ENCODE measurements around the gene USP14.
"Not testable (repeated sequence)": the region's sequence is repeated elsewhere in the genome, so short reads cannot be mapped to it uniquely, and the experiment has no call there.

Gene USP14

DNA sequence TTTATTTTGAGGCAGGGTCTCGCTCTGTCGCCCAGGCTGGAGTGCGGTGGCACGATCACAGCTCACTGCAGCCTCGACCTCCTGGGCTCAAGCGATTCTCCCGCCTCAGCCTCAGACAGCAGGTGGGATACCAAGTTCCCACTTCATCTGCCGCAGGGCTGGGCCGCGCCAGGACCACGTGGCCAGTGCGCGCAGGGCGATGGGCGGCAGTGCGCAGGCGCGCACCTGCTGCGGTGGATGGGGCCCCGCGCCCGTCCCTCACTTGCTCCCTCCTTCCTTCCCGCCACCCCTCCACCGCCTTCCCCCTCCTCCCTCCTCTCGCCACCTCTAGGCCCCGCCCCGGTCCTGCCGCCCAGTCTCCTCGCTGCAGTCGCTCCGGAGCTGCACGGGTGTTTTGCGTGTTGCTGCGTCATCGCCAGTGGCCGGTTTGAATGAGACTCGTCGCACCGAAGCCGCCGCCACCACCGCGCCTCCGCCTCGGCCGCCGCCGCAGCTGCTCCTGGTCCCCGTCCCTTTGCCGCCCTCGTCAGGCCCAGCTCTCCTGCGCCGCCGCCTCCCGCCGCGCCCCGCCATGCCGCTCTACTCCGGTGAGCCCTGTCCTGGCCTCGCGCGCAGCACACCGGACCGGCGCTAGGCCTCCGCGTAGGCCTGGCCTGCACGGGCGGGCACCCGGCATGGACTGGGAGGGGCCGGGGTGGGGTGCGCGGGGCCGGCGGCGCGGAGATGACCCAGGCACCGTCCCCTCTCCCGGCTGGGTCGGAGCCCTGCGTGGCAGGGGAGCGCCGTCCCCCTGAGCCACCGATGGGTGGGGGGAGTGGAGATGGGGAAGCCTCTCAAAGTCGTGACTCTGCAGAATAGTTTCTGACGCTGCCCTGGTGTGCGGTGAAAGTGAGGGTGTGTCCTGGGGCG is at the start of gene USP14:
USP14 (plus strand) TSS at position 430 of the 909 bp plus-strand sequence; CDS start at position 572, 142 bp downstream.
- DNase-seq, result peak; percentile 86

DNA sequence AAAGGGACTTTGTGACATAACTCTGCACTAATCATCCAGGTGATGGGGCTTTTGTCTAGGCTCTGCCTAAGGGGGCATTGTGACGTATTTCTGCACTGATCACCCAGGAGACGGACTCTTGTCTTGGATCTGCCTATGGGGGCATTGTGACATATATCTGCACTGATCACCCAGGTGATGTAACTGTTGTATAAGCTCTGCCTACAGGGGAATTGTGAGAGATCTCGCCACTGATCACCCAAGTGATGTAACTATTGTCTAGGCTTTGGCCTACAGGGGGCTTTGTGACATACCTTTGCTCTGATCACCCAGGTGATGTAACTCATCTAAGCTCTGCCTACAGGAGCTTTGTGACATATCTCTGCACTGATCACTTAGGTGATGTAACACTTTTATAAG is 49.7 kb upstream of the USP14 start:
- not testable (repeated sequence) for DNase-seq

DNA sequence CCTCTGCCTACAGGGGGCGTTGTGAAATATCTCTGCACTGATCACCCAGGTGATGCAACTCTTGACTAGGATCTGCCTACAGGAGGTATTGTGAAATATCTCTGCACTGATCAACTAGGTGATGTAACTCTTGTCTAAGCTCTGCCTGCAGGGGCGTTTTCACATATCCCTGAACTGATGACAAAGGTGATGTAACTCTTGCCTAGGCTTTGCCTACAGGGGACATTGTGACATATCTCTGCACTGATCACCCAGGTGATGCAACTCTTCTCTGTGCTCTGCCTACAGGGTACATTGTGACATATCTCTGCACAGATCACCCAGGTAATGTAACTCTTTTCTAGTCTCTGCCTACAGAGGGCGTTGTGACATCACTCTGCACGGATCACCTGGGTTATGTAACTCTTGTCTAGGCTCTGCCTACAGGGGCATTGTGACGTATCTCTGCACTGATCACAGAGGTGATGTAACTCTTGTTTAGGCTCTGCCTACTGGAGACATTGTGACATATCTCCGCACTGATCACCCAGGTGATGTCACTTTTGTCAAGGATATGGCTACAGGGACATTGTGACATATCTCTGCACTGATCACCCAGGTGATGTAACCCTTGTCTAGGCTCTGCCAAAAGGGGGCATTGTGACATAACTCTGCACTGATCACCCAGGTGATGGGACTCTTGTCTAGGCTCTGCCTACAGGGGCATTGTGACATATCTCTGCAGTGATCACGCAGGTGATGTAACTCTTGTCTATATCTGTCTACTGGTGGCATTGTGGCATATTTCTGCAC is 49.0 kb upstream of the USP14 start:
- not testable (repeated sequence) for DNase-seq

DNA sequence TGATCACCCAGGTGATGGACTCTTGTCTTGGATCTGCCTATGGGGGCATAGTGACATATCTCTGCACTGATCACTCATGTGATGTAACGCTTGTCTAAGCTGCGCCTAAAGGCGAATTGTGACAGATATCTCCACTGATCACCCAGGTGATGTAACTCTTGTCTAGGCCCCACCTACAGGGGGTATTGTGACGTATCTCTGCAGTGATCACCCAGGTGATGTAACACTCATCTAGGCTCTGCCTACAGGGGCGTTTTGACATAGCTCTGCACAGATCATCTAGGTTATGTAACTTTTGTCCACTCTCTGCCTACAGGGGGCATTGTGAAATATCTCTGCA is 48.5 kb upstream of the USP14 start:
- DNase-seq, result not testable (repeated sequence)

DNA sequence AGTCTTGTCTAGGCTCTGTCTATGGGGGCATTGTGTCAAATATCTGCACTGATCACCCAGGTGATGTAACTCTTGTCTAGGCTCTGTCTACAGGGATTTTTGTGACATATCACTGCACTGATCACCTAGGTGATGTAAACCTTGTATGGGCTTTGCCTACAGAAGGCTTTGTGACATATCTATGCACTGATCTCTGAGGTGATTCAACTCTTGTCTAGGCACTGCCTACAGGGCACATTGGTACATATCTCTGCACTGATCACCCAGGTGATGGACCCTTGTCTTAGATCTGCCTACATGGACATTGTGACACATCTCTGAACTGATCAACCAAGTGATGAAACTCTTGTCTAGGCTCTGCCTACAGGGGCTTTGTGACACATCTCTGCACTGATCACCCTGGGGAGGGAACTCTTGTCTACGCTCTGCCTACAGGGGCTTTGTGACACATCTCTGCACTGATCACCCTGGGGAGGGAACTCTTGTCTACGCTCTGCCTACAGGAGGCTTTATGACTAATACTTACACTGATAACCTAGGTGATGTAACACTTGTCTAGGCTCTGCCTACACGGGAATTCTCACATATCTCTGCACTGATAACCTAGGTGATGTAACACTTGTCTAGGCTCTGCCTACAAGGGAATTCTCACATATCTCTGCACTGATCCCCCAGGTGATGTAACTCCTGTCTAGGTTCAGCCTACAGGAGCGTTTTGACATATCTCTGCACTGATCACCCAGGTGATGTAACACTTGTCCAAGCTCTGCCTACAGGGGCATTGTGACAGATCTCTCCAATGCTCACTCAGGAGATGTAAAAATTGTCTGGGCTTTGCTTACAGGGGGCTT is 47.8 kb upstream of the USP14 start:
- not testable (repeated sequence) for DNase-seq

DNA sequence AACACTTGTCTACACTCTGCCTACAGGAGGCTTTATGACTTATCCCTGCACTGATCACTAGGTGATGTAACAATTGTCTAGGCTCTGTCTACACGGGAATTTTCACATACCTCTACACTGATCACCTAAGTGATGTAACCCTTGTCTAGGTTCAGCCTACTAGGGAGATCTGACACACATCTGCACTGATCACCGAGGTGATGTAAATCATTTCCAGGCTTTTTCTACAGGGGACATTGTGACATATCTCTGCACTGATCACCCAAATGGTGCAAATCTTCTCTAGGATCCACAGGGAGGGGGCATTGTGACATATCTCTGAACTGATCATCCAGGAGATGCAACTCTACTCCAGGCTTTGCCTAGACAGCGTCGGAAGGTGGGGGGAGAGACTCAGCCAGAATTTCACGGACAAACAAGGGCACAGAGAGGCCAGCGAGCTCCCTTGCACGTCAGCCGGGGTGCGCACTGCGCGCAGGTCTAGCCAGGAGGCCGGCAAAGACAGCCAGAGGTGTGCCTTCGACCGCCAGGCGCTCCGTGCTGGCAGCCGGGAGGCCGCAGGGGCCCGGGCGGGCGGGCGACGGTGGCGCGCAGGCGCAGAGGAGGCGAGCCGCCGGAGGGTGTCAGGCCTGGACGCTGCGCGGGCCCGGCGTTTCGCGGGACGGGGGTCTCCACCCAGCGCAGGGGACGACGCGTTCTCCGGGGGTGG is 46.9 kb upstream of the USP14 start:
- no peak for DNase-seq

DNA sequence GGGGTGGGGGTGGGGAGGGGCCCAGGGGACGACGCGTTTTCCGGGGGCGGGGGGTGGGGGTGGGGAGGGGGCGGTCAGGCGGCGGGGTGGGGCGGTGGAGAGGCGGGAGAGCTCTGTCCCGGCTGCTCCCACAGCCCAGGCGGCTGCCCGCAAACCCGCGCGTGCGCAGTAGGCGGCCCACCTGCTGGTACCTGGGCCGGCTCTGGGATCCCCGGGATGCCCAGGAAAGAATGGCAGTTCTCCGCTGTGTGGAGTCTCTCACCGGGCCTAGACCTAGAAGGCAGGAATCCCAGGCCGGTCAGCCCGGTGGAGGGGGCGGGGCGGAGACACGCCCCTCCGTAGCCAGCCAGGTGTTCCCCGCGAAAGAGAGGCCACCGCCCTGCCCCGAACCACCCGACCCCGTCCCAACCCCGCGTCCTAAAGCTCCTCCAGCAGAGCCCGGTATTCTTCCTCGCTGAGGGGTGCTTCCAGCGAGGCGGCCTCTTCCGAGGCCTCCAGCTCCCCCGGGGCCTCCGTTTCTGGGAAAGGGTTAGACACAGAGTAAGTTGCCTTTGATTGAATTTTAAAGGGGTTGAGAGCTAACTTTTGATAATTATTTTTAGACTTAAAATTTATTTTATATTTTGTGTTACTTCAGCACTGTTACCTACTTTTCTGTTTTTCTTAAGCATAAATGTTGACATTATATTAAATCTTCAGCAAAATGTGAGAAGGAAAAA is 46.2 kb upstream of the USP14 start:
- DNase-seq, result not testable (repeated sequence)

DNA sequence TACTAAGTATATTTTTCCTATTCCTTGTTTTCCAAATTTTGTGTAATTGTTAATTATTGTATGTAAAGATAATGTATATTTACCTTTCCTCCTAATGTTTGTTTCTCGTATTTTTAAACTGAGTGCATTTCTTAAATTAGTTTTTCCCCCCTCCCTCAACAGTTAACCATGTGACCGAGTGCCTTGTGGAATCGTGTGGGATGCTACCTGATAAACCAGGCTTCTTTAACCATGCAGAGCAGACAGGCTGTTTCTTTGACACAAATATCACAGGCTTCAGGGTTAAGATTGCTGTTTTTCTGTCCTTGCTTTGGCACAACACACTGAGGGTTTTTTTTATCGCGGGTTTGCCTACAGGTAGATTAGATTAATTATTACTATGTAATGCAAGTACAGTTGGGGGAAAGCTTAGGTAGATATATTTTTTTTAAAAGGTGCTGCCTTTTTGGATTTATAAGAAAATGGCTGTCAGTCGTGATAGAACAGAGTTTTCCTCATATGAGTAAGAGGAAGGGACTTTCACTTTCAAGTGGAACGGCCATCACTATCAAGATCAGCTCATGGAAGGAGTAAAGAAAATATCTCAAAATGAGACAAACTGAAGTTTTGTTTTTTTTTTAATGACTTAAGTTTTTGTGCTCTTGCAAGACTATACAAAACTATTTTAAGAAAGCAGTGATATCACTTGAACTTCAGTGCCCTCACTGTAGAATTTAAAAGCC is 37.7 kb upstream of the USP14 start:
- DNase-seq, result not testable (repeated sequence)

DNA sequence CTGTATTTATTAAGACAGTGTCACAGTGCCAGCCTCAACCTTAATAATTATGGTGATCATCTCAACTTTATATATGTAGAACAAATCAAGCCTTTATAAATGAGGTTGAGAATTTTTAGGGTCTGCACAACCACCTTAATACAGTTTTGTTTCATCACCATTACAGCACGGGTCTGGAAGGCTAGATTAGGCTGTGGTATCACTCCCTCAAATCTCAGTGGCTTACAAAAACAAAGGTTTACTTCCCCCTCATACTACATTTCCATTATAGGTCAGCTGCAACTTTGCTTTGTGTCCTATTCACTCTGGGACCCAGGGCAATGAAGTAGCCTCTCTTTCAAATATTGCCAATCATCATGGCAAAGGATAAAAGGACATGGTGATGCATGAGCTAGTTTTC is 23.3 kb upstream of the USP14 start:
- DNase-seq, result no peak

DNA sequence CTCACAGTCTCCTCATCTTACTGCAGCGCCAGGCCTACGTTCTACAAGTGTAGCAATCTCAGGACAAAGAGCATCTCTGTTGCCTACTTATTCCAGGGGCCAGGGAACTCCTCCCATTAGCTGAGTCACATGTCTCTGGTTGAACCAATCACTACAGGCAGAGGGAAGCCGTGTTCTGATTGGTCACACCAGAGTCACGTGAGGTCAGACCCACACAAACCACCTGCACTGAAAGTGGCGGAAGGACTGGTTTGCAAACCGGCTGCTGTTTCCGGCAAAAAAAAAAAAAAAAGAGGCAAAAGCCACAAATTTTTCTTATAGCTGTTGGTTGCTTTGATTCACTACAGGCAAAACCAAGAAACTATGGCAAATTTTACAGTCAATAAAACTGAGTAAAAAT is 21.9 kb upstream of the USP14 start:
- DNase-seq, result no peak

DNA sequence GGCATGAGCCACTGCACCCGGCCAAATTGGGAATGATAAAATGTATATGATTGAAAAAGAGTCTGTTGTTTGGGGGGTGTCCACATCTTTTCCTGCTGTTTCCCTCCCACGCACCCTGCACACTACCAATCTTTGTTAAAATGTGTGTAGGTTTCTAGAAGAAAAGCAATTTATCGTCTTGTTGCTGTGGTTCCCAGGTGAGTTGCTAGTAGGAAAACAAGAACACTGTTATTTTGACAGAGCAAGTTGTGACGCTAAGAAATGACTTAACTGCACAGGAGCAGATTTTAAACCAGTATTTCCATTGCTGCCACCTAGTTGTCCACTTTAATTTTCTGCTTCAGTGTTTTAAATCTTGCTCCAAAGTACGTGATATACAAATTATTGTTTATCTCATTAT is 21.0 kb upstream of the USP14 start:
- DNase-seq, result no peak

DNA sequence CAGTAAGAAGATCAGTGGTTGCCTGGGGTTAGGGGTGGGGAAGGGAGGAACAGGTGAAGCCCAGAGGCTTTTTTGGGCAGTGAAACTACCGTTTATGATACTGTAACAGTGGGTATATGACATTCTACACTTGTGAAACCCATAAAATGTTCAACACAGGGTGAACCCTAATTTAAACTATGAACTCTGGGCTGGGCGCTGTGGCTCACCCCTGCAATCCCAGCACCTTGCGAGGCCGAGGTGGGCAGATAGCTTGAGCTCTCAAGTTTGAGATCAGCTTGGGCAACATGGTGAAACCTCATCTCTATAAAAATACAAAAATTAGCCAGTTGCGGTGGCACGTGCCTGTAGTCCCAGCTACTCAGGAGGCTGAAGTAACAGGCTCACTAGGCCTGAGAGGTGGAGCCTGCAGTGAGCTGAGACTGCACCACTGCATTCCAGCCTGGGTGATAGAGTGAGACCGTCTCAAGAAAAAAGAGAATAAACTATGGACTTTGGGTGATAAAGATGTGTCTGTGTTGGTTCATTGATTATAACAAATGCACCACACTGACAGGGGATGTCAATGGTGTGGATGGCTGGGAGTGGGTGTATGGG is 17.6 kb upstream of the USP14 start:
- no peak for DNase-seq

DNA sequence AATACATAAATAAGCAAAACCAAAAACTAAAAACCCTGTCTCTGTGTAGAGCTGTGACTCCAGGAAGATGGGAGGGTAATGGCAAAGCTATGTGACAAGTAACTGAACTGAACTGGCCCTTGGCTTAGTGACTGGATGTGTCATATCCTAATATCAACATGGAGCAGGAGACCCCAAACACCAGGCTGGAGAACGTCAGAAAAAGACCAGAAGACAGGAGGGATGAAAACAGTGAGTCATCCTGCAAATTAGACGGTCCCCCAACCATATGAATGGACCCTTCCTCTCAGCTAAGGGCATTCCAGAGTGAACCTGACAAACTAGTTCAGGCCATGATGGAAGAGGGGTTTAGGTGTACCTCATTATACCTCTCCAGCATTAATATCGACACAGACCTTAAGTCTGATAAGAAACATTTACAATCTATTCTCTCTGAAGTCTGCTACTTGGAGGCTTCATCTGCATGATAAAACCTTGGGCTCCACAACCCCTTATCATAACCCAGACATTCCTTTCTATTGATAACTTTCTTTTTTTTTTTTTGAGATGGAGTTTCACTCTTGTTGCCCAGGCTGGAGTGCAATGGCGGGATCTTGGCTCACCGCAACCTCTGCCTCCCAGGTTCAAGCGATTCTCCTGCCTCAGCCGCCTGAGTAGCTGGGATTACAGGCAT is 15.6 kb upstream of the USP14 start:
- DNase-seq, result not testable (repeated sequence)

DNA sequence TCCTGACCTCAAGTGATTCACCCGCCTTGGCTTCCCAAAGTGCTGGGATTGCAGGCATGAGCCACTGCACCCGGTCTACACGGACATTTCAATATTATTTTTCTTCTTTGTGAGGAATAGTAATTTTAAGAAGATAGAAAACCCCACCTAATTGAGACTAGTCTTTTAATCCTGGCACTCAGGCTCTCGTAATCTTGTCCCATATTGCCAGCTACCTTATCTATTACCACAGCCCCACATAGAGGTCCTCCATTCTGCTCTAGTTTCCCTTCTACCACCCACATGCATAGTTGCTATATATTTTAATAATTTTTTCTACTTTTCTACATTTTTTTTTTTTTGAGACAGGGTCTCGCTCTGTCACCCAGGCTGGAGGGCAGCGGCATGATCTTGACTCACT is 9.5 kb upstream of the USP14 start:
- no peak for DNase-seq

DNA sequence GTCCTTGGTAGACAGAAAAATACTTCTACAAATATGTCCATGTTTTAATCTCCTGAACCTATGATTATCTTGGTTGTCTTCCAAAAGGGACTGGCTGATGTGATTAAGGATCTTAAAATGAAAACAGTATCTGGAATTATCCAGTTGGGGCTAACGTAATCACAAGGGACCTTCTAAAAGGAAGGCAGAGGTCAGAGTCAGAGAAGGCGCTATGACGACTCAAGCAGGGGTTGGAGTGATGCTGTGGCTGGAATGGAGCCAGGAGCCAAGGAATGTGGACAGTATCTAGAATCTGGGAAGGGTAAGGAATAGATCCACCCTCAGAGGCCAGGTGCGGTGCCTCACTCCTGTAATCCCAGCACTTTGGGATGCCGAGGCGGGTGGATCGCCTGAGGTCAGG is 4.2 kb upstream of the USP14 start:
- DNase-seq, result no peak

DNA sequence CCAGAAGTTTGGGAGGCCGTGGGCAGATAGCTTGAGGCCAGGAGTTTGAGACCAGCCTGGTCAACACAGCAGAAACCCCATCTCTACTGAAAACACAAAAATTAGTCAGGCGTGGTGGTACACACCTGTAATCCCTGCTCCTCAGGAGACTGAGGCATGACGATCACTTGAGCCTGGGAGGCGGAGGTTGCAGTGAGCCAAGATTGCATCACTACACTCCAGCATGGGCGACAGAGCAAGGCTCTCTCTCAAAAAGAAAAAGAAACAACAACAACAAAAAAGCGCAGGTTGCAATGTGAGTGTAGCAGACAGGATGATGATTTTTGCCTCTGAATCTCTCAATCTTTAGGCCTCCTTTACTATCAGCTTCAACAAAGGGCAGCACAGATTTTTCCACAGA is 2.7 kb upstream of the USP14 start:
- no peak for DNase-seq

DNA sequence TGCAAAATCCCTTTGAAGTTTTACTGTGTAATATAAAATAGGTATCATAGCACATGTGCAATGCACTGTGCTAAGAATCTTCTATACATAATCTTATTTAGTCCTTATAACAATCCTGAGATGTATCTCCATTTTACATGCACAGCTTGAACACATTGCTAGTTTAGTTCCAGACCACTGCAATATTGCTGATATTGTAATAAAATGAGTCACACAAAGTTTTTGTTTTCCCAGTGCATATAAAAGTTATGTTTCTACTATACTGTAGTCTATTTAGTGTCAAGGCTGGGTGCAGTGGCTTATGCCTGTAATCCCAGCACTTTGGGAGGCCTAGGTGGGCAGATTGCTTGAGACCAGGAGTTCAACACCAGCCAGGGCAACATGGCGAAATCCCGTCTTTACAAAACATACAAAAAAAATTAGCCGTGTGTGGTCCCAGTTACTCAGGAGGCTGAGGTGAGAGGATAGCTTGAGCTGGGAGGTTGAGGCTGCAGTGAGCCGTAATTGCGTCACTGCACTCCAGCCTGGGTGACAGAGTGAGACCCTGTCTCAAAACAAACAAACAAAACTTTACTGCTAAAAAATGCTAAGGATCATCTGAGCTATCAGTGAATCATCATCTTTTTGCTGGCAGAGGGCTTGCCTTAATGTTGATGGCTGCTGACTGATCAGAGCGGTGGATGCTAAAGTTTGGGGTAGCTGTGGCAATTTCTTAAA is 1.7 kb upstream of the USP14 start:
- DNase-seq, result no peak

DNA sequence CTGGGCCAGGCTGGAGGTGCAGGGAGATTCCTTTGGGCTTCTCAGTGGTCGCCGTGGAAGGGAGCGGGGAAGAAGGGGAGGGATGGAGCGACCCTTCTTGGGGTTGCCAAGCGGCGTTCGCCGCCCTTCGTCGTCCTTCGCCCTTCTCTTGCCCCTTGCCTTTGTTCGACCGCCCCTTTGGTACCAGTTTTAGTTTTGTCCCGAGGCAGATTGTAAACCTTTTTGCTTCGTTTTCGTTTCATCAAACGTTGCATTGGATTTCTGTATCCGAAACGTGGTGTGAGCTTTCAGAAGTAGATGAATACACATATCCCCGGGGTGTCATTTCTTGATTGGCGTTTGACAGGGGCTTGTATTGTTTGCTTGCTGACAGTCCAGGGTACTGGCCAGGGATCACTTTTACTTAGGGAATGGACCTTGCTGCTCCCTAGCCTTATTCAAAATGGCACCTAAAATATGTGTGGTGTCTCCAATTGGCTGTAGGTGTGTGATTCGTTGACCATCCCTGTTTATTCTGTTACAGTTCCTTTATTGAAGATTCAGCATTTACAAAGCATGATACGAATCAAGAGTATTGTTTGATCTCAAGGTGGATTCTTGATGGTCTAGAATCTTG is 788 bp downstream of the USP14 start:
- no peak for DNase-seq

DNA sequence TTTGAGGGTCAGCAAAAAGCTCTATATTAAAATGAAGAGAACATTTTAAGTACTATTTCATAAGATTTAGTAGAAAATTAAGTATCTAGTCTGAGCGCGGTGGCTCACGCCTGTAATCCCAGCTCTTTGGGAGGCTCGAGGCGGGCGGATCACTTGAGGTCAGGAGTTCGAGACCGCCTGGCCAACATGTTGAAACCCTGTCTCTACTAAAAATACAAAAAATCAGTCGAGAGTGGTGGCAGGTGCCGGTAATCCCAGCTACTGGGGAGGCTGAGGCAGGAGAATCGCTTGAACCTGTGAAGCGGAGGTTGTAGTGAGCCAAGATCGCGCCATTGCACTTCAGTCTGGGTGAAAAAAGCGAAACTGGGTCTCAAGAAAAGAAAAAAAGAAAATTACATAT is 1.6 kb downstream of the USP14 start:
- no peak for DNase-seq

Measured in NCI-H2029 (cell line).